DMS153 treated with DMSO at 0.1 percent for 48 hours (cell line): ENCODE measurements around the gene PCP4L1.
A peak's percentile ranks its signal among the peaks of the same experiment; 100 is the strongest.

Experiments
- DNase-seq: peaks from one replicate; lab custom pipeline; 2025; ENCODE audit not compliant: unreplicated experiment; lab: John Stamatoyannopoulos, UW

Gene PCP4L1

DNA sequence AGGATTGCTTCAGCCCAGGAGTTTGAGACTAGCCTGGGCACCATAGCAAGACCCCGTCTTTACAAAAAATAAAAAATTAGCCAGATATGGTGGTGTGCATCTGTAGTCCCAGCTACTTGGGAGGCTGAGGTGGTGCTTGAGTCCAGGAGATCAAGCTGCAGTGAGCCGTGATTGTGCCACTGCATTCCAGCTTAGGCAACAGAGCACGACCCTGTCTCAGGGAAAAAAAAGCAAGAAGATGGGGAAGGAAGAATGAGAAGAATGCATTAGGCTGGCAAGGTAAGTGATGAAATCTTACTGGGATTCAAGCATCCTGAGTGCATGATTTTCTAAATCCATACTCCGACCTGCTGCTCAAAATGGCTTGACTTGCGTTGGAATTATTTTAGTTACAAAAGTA is 6.8 kb downstream of the PCP4L1 start:
- no peak for DNase-seq

DNA sequence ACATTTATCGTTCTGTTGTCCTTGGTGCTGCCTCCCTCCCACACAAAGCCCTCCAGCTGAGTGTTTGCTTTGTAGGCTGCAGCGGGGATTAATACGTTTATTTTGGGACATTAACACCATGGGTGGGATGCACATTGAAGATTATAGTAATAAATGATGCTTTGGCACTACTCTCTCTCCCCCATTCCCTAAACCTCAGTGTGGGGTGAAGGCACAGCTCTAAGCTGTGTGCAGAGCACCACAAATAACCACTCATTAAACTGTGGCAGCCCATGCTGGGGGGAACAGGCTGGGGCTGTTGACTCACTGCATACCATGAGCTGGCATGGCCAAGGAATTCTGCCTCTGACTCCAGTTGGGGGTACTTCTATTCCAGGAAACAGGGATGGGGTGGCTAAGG is 7.7 kb downstream of the PCP4L1 start:
- DNase-seq, result no peak

DNA sequence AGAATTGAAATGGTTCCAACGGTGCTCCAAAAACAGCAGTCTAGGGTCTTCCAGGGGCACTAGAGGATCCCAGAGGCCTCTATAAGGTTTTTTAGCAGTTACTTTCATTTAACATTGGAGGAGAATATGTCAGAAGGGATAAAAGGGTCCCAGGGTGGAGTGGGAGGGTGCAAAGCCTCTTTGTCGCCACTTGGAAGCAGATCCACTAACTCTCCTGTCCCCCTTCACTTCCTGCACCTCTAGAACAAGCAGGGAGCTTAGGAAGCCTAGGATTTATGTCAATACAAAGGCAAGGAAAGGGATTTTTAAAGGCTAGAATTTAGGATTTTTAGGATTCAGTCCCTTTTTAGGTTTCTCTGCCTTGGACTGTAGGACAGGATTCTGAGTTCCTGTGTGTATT is 8.3 kb downstream of the PCP4L1 start:
- DNase-seq, result no peak

DNA sequence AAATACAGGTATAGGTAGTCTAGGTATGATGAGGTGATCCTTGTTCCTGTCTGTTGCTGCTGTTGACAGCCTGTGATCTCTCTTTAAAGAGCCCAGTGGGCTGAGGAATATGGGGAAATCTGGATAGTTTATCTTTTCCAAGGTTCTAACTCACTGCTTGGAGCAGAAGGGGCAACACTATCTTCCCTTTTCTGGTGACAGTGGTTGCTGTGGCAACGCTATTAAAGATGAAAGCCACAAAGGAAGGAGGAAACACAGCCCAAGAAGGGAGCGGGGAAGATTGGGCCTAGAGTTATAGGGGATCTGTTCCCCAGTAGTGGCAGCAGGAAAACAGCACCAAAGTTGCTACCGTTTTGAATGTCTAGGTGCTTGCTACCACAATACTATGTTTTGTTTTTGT is 8.8 kb downstream of the PCP4L1 start:
- DNase-seq, result no peak

DNA sequence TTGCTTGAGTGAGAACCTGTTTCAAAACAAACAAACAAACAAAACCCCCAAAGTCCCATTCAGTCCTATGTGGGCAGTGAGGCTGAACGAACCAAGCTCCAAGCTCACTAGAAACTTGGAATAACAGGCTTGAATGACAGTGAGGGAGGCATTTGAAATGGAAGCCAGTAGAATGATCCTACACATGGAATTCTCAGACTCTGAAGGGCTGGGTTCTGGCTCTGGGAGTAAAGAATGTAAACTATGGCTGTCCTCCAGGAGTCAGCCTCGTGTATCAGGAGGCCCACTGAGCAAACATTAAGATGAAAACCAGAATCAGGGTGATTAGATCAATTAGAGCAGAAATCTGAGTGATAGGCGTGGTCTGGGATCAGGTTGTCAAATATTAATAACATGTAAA is 14.9 kb downstream of the PCP4L1 start:
- no peak for DNase-seq

DNA sequence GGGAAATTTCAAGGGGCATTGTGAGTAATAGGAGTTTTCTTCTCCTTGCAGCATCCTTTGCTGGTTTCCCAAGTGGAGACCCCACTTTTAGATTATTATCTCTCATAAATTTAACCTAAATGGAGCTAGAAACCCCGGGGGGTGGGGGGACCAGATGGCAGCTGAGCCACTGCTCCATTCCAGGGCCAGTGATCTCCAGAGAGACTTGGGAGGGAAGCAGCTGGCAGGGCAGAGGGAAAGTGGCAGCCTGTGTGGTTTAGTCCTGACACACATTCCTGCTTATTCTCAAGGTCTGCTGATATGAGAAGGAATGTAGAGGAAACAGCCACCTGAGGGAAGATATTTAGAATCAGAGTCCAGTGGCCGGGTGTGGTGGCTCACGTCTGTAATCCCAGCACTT is 16.3 kb downstream of the PCP4L1 start:
- DNase-seq, result no peak

DNA sequence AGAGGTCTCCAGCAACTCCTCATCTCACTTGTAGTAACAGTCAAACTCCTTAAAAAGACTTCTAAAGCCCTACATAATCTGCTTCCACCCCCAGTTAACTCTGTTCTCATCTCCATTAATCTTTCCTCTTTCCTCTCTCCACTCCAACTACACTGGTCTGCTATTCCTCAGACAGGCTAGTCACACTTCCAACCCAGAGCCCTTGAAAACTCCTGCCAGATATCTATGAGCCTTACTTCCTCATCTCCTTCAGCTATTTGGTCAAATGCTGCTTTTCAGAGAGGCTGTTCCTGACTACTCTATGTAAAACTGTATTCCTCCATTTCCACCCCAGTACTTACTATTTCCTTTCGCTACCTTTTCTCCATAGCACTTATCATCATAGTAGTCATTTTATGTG is 24.4 kb downstream of the PCP4L1 start:
- no peak for DNase-seq

DNA sequence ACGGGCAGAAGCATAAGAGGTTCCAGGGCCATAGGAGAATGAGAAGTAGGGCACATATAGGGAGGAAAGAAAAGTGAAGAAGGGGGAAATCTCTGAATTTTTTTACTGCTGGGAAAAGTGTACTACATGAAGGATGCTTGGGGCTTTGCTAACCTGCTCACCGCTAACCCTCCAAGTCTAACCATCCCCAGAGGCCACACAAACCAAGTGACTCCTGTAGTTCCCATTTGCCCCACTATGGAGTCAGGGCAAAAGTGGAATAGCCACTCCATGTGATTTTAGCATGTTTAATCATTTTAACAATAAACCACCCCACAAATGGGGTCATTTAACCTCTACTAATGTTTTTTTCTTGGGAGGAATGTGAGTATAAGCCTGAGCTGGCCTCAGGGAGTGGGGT is 26.6 kb downstream of the PCP4L1 start:
- no peak for DNase-seq

DNA sequence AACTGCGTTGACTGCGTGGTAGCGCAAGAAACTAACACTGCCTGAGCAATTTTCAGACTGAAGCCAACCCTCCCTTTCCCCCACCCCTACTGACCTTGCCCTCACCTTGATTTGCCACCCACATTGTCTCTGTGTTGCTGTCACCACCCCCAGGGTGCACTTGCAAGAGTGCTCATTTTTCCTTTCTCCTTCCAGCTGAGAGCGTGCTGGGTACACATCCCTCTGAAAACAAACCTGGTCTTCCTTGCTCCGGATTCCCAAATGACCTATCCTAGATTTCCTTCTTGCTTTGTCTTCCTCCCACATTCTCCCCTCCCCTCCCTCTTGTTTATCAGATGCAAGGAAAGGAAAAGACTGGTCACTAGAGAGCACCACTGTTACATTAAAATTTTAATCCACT is 27.0 kb downstream of the PCP4L1 start:
- no peak for DNase-seq

DNA sequence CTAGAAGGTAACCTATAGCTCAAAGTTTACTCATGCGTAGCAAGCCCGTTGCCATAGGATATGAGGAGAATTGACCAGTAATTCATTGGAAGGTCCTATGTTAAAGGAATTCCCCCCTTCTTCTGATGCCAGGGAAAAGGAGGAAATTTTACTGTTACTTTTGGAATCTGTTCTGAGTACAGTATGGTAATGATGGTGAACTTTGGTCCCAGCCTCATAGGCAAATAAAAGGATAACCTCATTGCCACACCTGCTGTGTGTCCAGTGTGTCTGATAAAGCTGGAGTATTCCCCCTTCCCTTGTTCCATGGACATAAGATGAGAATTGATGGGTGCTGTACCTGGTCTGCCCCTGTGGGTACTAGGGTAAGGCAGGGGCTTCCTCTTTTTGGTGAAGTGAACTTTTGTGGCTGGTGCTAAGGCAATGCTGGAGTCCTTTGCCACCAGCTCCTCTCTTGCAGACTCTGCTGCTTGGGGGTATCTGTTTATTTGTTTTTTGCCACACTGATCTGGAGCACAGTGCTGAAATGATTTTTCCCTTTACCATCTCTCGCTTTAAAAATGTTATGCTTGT is 29.0 kb downstream of the PCP4L1 start:
- no peak for DNase-seq

DNA sequence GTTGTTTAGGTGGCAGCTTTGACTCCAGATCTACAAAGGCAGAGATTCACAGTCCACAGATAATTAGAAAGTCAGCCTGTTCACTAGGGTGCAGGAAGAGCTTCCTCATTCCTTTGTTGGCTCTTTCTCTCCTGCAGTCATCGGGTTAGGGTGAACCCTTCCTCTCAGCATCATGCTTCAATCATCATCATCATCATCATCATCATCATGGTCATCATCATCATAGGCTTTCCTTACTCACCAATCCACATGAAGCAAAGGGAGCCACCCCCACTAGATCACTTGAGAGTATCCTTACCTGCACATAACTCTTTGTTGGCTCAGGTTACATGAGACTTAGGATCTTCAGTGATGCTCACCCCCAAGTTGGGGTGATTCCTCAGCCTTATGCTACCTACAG is 32.2 kb downstream of the PCP4L1 start:
- DNase-seq, result no peak

DNA sequence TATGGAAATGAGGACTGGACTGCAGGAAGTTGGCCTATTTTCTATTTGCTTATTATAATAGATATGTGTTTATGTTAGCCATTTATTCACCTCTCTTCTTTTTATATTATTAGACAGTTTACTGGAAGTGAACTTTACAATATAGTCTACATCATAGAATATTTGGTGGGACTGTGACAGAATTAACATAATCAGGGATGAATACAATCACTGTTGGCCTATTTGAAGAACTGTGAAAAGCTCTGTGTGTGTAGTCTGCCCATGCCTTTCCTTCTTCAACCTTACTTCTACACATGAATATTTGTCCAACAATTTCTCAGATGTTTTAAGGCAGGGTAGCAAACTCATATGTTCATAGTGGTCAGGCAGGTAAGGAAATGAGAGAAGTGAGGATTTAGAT is 38.9 kb downstream of the PCP4L1 start:
- no peak for DNase-seq

DNA sequence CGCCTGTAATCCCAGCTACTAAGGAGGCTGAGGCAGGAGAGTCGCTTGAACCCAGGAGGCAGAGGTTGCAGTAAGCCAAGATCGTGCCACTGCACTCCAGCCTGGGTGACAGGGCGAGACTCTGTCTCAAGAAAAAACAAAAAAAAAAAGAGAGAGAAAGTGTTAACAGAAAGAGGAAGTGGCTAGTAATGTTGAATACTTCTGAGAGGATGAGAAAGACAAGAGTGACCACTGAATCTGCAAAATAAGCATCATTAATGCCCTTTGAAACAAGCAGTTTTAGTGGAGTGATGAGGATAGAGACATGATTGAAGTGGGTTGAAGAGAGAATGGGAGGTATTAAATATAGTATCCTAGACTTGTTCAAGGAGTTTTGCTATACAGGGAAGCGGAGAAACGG is 39.6 kb downstream of the PCP4L1 start:
- DNase-seq, result no peak

DNA sequence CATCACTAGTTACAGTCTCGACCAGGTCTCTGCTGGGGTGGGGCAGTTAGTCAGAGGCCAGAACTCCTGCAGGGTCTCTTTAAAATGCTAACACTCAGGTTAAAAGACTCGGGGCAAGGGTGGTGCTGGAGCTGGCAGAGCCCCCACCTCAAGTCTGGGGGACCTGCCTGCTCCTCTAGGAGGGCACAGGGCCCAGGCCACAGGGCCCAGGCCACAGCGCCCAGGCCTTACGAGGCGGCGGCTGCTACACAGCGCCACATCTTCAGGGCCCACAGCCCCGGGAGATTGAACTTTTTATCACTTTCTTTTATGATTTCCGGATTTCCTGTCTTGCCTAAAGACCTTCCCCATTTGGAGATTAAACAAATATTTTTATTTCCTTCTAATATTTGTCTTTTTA is 40.8 kb downstream of the PCP4L1 start:
- DNase-seq, result no peak

DNA sequence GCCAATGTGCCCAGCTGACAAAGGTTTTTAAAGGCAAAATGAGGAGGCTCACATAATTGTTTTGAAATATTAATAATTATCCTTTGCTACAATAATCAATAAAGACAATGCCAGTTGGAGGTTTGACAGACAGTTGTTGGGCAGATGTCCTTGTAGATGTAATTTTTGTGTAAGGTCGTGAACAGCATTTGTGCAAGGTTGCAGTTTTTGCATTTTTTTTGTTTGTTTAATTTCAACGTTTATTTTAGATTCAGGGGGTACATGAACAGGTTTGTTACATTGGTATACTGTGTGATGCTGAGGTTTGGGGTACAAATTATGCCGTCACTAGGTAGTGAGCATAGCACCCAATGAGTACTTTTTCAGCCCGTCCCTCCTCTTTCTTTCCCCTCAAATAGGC is 41.9 kb downstream of the PCP4L1 start:
- DNase-seq, result no peak

DNA sequence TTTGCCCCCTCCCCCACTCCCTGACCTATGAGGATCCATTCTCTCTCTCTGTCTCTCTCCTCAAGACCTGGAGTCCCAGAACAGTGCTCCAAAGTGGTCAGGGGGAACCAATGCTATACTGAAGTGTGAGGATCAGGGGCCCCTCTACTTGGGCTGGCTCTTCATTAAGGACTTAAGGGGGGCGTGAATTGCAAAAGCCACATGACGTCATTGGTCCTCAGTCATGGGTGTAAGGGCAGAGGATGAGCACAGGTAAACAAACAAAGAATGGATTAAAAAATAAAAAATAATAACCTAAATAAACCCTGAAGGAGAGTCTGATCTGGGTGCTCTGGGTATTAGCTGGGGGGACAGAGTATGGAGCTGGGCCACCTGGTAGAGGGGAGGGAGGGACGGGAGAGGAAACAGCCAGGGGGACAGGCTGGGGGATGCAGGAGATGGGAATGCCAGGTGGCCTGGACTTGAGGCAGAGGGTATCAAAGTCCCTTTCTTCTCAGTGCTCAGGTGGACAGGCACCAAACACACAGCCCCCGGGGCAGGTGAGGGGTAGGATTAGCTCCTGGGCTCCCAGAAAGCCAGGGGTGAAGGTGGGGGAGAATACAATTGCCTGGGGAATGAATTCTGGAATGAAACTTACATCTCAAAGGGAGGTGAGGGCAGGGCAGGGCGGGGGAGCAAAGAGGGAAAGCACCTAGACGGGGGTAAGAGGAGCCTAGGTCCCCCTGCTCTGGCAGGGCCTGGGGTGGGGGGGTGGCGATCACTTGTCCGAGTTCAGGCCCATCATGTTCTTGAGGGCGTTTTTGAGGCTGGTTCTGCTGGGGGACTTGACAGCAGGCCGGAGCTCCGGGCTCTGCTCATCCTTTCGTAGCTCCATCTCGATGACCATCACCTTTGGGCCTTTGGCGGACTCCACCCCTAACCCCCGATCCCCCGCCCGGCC is 46.7 kb downstream of the PCP4L1 start:
- no peak for DNase-seq

DNA sequence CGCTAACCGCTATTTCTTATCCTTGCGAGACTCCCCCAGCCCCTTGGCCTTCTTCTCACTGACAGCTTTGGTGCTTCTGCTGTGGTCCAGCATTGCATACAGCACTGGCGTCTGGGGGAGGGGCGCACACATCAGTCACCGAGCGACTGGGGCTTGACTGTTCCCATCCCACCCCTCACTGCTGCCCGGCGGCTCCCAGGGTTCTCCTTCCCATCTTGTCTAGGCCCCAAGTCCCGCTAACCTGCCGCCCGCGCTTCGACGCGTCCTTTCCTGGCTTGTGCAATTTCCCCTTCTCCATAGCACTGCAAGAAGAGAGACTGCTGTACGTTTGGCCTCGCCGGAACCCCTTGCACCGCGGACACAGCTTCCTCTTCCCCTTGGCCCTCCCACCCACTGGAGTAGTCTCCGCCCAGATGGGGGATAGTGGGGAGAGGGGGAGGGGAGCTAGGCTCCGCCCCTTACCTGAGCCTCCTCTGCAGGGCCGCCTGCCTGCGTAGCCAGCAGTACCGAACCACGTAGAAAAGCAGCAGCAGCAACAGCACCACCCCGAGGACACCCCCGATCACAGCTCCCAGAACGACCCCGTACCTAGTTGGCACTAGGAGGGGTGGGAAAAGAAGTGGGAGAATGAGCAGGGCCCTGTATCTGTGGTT is 47.4 kb downstream of the PCP4L1 start:
- DNase-seq, result peak; percentile 87

DNA sequence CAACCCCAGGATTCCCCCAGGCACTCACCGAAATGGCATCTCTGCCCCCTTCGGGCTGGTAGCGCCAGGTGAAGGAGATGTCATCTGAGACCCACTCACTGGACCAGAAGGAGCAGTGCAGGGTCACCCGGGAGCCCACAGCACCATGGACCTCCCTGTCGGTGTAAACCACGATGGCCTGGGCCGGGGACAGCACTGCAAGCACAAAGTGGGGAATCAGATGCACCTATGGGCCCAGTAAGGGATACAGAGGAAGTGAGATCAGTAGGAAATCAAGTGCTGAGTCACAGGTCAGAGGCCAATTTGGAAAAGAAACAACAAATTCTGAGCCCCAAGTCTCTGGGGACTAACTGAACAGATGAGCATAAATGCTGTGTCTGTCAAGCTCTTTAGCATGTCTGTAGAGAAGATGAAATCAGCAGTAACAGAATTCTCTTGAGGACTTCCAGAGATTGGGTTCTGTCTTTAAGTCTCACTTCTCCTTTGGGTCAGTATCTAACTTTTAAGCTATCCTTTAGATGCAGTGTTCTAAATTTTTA is 48.8 kb downstream of the PCP4L1 start:
- no peak for DNase-seq

DNA sequence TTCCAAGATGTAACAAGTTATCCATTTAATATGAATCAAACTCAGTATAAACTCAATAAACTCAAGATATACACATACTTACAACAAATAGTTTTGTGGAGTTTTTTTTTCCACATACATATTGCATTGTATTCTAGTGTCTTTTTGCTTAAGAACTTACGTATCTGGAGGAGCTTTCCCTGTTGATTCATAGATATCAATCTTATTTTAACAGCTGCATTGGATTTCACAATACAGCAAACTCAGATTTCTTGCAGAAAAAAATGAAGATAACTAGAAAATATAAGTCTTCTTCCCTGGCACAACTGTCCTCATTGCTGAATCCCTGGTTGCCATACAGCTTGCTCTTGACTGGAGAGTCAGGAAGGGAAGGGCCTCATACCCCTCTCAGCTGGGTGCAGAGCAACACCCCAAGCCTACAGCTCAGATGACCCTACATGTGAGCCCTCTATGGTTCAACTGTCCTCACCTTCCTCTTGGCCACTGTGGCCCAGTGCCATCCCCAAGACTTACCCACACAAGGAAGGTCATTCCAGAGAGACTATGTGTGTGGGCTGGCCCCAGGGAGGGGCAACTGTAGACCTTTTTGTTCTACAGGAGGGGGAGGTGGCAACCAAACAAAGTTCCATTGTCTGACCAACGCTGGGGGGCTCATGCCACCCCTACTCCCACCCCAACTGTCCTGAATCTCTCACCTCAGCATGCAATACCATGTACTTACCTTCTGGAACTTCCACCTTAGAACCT is 49.5 kb downstream of the PCP4L1 start:
- no peak for DNase-seq

DNA sequence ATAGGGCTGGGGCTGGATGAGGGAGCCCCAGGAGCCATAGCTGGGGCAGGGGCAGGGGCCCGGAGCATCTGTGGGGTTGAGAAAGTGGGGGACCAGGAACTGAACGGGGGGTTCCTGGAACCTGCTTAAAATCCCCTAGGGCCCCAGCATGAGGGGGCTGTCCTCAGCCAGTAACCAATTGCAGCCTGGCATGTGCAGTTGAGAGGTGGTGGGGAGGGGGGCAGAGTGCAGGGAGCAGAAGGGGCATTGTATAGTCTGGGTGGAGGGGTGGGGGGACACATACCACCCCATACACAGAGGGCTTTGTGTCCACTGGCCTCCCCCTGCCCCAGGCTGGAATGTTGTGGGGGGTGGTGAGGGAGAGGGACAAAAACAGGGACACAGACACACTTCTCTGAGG is 51.3 kb downstream of the PCP4L1 start, which contains the start of gene MPZ:
Gene MPZ, minus strand, starts transcription at position 101 of the 400 bp plus-strand sequence. Its CDS starts 63 bp downstream, at position 38.
- no peak for DNase-seq

DNA sequence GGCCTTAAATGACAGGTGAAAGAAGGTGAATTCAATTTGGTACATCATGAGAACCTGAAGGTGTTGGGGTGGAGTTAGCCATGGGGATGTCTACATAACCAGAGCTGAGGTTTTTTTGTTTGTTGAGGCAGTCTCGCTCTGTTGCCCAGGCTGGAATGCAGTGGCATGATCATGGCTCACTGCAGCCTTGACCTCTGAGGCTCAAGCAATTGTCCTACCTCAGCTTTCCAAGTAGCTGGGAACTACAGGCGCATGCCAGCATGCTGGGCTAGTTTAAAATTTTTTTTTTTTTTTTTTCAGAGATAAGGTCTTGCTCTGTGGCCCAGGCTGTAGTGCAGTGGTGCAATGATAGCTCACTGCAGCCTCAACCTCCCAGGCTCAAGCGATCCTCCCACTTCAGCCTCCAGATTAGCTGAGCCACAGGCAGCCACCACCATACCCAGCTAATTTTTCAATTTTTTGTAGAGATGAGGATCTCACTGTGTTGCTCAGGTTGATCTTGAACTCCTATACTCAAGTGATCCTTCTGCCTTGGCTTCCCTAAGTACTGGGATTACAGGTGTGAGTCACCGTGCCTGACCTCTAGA is 53.1 kb downstream of the PCP4L1 start:
- DNase-seq, result no peak
